Fibroblast of skin of abdomen (primary cell): ENCODE results near the gene STXBP5L. TPM values are rescaled to one million over a fixed set of nuclear protein-coding genes. Genes with fewer than 3 reads are reported as not detected.
A peak's percentile ranks its signal among the peaks of the same experiment; 100 is the strongest.
"Not testable (repeated sequence)": the region's sequence is repeated elsewhere in the genome, so short reads cannot be mapped to it uniquely, and the experiment has no call there.

Source experiments
- DNase-seq: peaks from one replicate; pipeline ENCODE4 v3.0.0-alpha.2; 2013
- polyA plus RNA-seq, 2 experiments: library from polyadenylated mRNA; unstranded; fragments of 120-200 nt; gene quantifications; one replicate each; pipeline ENCODE4 v1.2.1, GENCODE V29; 2013; ENCODE audit not compliant: insufficient read length in 2 of 2

Gene STXBP5L
- polyA plus RNA-seq (2013, experiment 1 of 2; ENCODE audit: insufficient read length): 0.12 TPM
- polyA plus RNA-seq (2013, experiment 2 of 2; ENCODE audit: insufficient read length): 0.20 TPM

GRCh38 chr3:120908030-120908794 lies at the start of gene STXBP5L:
Gene STXBP5L, plus strand, starts transcription at chr3:120908205. Its CDS starts 1,374 bp downstream, at chr3:120909579.
- DNase-seq: peak; percentile 70

- DNase-seq: no peak
Observed at GRCh38 chr3:120858521-120858920, 49.5 kb upstream of the STXBP5L start.

GRCh38 chr3:120864541-120864940 lies 43.5 kb upstream of the STXBP5L start:
- DNase-seq: no peak

- no peak for DNase-seq
Observed at GRCh38 chr3:120875507-120875906, 32.5 kb upstream of the STXBP5L start.

- DNase-seq: no peak
Observed at GRCh38 chr3:120875989-120876388, 32.0 kb upstream of the STXBP5L start.

- DNase-seq: no peak
Observed at GRCh38 chr3:120879411-120879810, 28.6 kb upstream of the STXBP5L start.

GRCh38 chr3:120892921-120893320 lies 15.1 kb upstream of the STXBP5L start:
- DNase-seq: no peak

- DNase-seq: peak; percentile 21
Observed at GRCh38 chr3:120894316-120895057, 13.5 kb upstream of the STXBP5L start.

GRCh38 chr3:120901716-120902115 lies 6.3 kb upstream of the STXBP5L start:
- not testable (repeated sequence) for DNase-seq

GRCh38 chr3:120903221-120903620 lies 4.8 kb upstream of the STXBP5L start:
- DNase-seq: no peak

- DNase-seq: no peak
Observed at GRCh38 chr3:120907659-120908029, 361 bp upstream of the STXBP5L start.

GRCh38 chr3:120908795-120909601 lies 993 bp downstream of the STXBP5L start:
- DNase-seq: no peak

GRCh38 chr3:120909602-120909878 lies 1.5 kb downstream of the STXBP5L start:
- DNase-seq: no peak

GRCh38 chr3:120926146-120926545 lies 18.1 kb downstream of the STXBP5L start:
- no peak for DNase-seq

- DNase-seq: no peak
Observed at GRCh38 chr3:120928991-120929390, 21.0 kb downstream of the STXBP5L start.

GRCh38 chr3:120931593-120931992 lies 23.6 kb downstream of the STXBP5L start:
- DNase-seq: no peak

GRCh38 chr3:120956143-120956542 lies 48.1 kb downstream of the STXBP5L start:
- no peak for DNase-seq

- DNase-seq: no peak
Observed at GRCh38 chr3:120982608-120983320, 74.8 kb downstream of the STXBP5L start.

- DNase-seq: no peak
Observed at GRCh38 chr3:120983321-120983665, 75.3 kb downstream of the STXBP5L start.

GRCh38 chr3:120983841-120984240 lies 75.8 kb downstream of the STXBP5L start:
- DNase-seq: no peak

- no peak for DNase-seq
Observed at GRCh38 chr3:120985242-120985641, 77.2 kb downstream of the STXBP5L start.

- DNase-seq: no peak
Observed at GRCh38 chr3:120988994-120989393, 81.0 kb downstream of the STXBP5L start.

- DNase-seq: no peak
Observed at GRCh38 chr3:121018917-121019321, 110.9 kb downstream of the STXBP5L start.
